Stimulated activated CD8-positive, alpha-beta memory T cell treated with anti-CD3 and anti-CD28 coated beads, Interleukin-7, amount 100 ng/mL, for 24 hours (primary cell): ENCODE results near the gene CABCOCO1.
"Not testable (repeated sequence)": the region's sequence is repeated elsewhere in the genome, so short reads cannot be mapped to it uniquely, and the experiment has no call there.

Experiments
- DNase-seq: peaks from one replicate; pipeline ENCODE4 v3.0.0-alpha.2; 2020; ENCODE audit warnings: low read depth

CABCOCO1 gene

GRCh38 chr10:61643316-61643751 is 19.4 kb upstream of the CABCOCO1 start:
- no peak for DNase-seq

DNA sequence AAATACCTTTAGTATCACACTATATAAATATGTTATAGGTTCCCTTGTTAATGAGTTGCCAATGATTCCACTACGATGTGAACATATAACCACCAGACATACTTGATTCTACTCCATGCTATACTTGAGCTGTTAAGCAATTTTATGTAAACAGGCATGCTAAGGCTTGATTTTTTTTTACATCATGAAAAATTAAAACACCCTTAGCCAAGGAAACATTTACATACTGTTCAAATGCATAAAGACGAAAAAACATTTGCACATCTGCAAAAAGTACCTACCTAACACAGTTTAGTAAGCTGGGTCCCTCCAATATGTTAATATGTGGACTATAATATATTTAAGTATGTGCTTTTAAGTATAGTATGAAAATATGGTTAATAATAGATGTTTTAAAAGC is 9.0 kb upstream of the CABCOCO1 start:
- no peak for DNase-seq

- DNase-seq: no peak
Measured at GRCh38 chr10:61655335-61655851, 7.3 kb upstream of the CABCOCO1 start.

- DNase-seq: no peak
Measured at GRCh38 chr10:61663466-61663865, 737 bp downstream of the CABCOCO1 start.

GRCh38 chr10:61664985-61665384 is 2.3 kb downstream of the CABCOCO1 start:
- DNase-seq: no peak

- no peak for DNase-seq
Measured at GRCh38 chr10:61669161-61669725, 6.5 kb downstream of the CABCOCO1 start.

DNA sequence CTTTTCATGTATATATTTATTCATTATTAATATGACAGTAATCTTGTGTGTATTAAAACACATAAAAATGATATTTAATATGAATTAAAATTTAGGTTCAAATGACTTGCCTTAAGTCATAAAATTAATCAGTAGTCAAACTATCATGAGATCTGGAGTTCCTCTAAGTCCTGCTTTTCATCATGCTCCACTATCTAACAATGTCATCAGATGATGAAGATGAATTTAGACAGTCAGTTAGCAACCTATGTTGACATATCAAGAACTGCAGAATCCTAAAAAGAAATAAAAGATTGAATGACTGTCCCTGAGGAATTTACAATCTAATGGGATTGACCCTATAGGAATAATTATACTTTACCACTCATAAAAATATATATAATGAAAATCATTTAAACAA is 7.1 kb downstream of the CABCOCO1 start:
- DNase-seq: no peak

- DNase-seq: no peak
Measured at GRCh38 chr10:61673360-61673759, 10.6 kb downstream of the CABCOCO1 start.

GRCh38 chr10:61682323-61682722 is 19.6 kb downstream of the CABCOCO1 start:
- no peak for DNase-seq

DNA sequence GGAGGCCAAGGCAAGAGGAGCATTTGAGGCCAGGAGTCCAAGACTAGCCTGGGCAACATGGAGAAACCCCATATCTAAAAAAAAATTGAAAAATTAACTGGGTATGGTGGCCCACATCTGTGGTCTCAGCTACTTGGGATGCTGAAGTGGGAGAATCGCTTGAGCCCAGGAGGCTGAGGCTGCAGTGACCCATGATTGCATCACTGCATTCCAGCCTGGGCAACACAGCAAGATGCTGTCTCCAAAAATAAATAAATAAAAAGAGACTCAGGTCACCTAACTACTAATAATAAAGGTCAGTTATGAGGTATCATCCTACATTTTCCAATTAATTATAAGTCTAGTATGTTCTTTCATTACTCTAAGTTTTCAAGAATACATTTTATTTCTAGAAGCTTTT is 20.6 kb downstream of the CABCOCO1 start:
- no peak for DNase-seq

- no peak for DNase-seq
Measured at GRCh38 chr10:61684894-61685507, 22.3 kb downstream of the CABCOCO1 start.

DNA sequence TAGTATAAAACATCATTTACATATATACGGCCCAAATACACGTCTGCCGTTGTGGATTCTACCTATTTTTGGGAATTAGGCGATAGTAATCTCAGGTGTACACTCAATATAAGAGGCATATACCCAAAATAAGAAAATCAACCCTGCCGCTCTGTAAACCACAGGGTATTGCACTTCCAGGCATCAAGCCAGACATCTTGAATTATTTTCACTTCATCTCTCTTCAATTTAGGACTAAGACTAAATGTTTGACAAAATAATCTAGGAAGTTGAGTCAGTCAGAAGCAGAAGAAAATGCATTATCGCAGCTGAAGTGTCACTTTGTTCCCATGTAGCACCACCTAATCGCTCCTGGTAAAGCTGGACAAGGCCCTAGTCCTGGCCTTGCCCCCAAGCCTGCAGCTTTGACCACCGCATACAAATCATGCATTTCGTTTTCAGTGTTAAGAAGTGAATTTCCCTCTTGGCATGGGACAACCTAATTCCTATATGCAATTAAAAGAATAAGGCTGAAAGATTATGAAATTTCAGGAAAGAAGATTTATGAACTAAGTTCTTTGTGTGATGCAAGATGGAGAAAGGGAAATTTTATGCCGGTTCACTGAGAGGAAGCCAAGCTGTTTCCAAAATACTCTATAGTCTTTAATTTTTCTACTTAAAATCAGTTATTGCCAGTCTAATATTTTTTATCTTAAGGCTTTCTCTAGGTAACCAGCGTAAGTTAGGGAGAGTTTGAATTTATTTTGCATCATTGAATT is 26.0 kb downstream of the CABCOCO1 start:
- no peak for DNase-seq

DNA sequence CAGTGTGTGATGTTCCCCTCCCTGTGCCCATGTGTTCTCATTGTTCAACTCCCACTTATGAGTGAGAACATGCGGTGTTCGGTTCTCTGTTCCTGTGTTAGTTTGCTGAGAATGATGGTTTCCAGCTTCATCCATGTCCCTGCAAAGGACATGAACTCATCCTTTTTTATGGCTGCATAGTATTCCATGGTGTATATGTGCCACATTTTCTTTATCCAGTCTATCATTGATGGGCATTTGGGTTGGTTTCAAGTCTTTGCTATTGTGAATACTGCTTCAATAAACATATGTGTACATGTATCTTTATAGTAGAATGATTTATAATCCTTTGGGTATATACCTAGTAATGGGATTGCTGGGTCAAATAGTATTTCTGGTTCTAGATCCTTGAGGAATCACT is 28.9 kb downstream of the CABCOCO1 start:
- DNase-seq: not testable (repeated sequence)

- no peak for DNase-seq
Measured at GRCh38 chr10:61692447-61693010, 29.8 kb downstream of the CABCOCO1 start.

GRCh38 chr10:61698968-61699655 is 36.4 kb downstream of the CABCOCO1 start:
- no peak for DNase-seq

- DNase-seq: no peak
Measured at GRCh38 chr10:61701055-61701705, 38.5 kb downstream of the CABCOCO1 start.

DNA sequence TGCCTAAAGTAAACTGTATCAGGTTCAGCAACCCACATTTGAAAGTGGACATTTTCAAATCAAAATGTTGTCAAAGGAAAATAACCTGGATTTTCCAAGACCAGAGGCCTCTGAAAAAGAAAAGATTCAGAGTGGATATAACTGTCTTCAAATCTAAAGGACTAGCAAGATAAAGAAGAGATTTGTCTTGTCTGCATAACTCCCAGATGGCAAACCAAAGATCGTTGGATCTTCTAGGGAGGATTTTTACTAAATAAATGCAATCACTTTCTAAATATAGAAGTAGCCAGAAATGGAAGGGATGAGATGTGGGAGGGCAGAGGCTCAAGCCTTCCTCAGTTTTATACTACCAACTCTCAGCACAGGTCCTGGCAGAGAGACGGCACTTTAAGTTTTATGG is 39.0 kb downstream of the CABCOCO1 start:
- DNase-seq: no peak

DNA sequence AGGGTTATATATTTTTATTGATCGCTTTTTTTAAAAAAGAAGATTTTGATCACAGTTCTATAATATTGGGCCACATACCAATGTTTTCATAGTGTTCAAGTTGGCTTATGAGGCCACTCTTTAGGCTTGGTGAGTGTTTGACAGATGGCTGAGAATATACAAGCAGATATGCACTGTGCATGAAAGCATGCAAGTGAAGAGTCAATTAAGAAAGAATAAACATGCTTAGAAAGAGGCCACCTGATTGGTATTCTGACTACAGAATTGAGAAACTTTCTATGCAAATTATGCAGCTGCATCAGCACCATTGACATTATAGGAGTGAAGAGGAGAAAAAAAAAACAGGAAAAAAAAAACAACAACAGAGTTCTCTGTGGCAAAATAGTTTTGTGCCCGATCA is 39.9 kb downstream of the CABCOCO1 start:
- no peak for DNase-seq

GRCh38 chr10:61705022-61705613 is 42.4 kb downstream of the CABCOCO1 start:
- no peak for DNase-seq

DNA sequence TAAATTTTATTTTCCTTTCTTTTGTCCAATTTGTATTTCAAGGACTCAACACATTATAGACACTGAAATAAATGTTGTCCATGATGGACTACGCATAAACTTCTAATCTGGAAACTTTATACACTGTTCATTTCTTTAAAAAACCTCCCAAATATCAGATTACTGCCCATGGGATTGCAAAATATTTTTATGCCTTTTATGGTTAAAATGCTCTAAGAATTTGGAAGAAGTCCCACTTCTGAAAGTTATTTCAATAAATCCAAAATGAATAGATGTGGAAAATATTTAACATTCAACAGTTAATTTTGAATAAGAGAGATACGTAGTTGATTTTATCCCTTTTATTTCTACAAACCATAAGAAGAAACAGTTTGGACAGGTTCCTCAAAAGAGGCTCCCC is 46.1 kb downstream of the CABCOCO1 start:
- no peak for DNase-seq

DNA sequence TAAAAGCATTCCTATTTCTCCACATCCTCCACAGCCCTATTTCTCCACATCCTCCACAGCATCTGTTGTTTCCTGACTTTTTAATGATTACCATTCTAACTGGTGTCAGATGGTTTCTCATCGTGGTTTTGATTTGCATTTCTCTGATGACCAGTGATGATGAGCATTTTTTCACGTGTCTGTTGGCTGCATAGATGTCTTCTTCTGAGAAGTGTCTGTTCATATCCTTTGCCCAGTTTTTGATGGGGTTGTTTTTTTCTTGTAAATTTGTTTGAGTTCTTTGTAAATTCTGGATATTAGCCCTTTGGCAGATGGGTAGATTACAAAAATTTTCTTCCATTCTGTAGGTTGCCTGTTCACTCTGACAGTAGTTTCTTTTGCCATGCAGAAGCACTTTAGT is 49.4 kb downstream of the CABCOCO1 start:
- DNase-seq: not testable (repeated sequence)
